ENCODE data around the gene SUN2. TPM values are rescaled to one million over a fixed set of nuclear protein-coding genes. Genes with fewer than 3 reads are reported as not detected.

SUN2 gene
- total and polyA plus RNA-seq, 2 of the 13 experiments (the other 11 are each of a cell fraction or from before 2014, with no cell fraction given): 45.6 to 56.6 TPM

- 0 out of 2 replicates have a peak, but pooled peaks have one; percentile 23 for TF ChIP-seq ZFX (CRISPR knock-in tag; IDR thresholded peaks at IDR 0.05; ENCODE audit: low read depth)
- TF ChIP-seq ISL2 (CRISPR knock-in tag; IDR thresholded peaks at IDR 0.05): no peak
- TF ChIP-seq SOX6 (IDR thresholded peaks at IDR 0.05): no peak
- TF ChIP-seq SOX6 (CRISPR knock-in tag; IDR thresholded peaks at IDR 0.05): 0 out of 2 replicates have a peak, but pooled peaks have one; percentile 28
- peak; percentile 56 for TF ChIP-seq HOXA3 (CRISPR knock-in tag; IDR thresholded peaks at IDR 0.05)
- TF ChIP-seq SAP130 (CRISPR knock-in tag; IDR thresholded peaks at IDR 0.05; ENCODE audit: low read depth): peak; percentile 38; the same call in 1 of the 2 replicates
- TF ChIP-seq HDAC2 (CRISPR knock-in tag; IDR thresholded peaks at IDR 0.05): 0 out of 2 replicates have a peak, but pooled peaks have one; percentile 20
- peak; percentile 20; the same call in 1 of the 2 replicates for TF ChIP-seq TAF1 (CRISPR knock-in tag; IDR thresholded peaks at IDR 0.05)
- no peak for TF ChIP-seq ZNF451 (CRISPR knock-in tag; IDR thresholded peaks at IDR 0.05)
- TF ChIP-seq PAXIP1 (CRISPR knock-in tag; conservative IDR thresholded peaks at IDR 0.05): peak; percentile 20; the same call in 1 of the 2 replicates
- TF ChIP-seq ZNF570 (CRISPR knock-in tag; IDR thresholded peaks at IDR 0.05; ENCODE audit: borderline replicate concordance): no peak
- TF ChIP-seq HOXA7 (CRISPR knock-in tag; IDR thresholded peaks at IDR 0.05): no peak
- 0 out of 2 replicates have a peak, but pooled peaks have one; percentile 45 for TF ChIP-seq RORA (CRISPR knock-in tag; IDR thresholded peaks at IDR 0.05)
- TF ChIP-seq ZNF317 (CRISPR knock-in tag; IDR thresholded peaks at IDR 0.05): no peak
Measured at GRCh38 chr22:38694049-38694448, 61.7 kb downstream of the SUN2 start (continued).

Measured in HepG2 (cell line).